Measurements from ENCODE around the gene AMHR2. TPM values are rescaled to one million over a fixed set of nuclear protein-coding genes. Genes with fewer than 3 reads are reported as not detected.

Gene AMHR2
- polyA plus RNA-seq, 1 donor (not counting 4 experiments of a cell fraction or from before 2014, with no cell fraction given): 0.04 TPM

- TF ChIP-seq CTCF (optimal IDR thresholded peaks at IDR 0.05 in 1 of 3, IDR thresholded peaks at IDR 0.05 in 1 of 3, conservative IDR thresholded peaks at IDR 0.05 in 1 of 3; ENCODE audit: extremely low read depth in 1 of 3, insufficient read depth in 2 of 3, low read length in 3 of 3) (no peak), EZH2 (IDR thresholded peaks at IDR 0.05; ENCODE audit: low read length) (no peak)
- DNase-seq (ENCODE audit: low read depth, low spot score): no peak
- H3K9ac ChIP-seq (ENCODE audit: control insufficient read depth, extremely low read depth, insufficient read depth, low read length): peak overlapping the region; percentile 78
- peaks cover 5% of the 10 kb centered on the region for H3K9me1 ChIP-seq (ENCODE audit: control insufficient read depth, extremely low read depth, insufficient read depth, low read length)
- peak overlapping the region; percentile 95 for H3K27ac ChIP-seq (ENCODE audit: control insufficient read depth, insufficient read depth, low read length)
- H3K36me3 ChIP-seq (ENCODE audit: control insufficient read depth in 2 of 2, extremely low read depth in 1 of 2, insufficient read depth in 2 of 2, low read length in 2 of 2): peaks cover 0 to 22% of the 10 kb centered on the region in 2 experiments
- no peak overlapping the region for H2AFZ ChIP-seq (ENCODE audit: control insufficient read depth, low read length)
- H3K27me3 ChIP-seq (ENCODE audit: control insufficient read depth, extremely low read depth, insufficient read depth, low read length): no peaks in the 10 kb centered on the region
- FAIRE-seq: no peak
- H3K4me3 ChIP-seq (ENCODE audit: control insufficient read depth in 2 of 3, extremely low read depth in 1 of 3, insufficient read depth in 2 of 3, low read depth in 1 of 3, low read length in 3 of 3): peak overlapping the region; percentile 38 to 82 (median 74)
- H4K20me1 ChIP-seq (ENCODE audit: control insufficient read depth, extremely low read depth, insufficient read depth, low read length): peaks cover 10% of the 10 kb centered on the region
- H3K4me2 ChIP-seq (ENCODE audit: control insufficient read depth, extremely low read depth, insufficient read depth, low read depth, low read length): peak overlapping the region; percentile 92
- H3K4me1 ChIP-seq (ENCODE audit: control insufficient read depth, extremely low read depth, insufficient read depth, low read length): peaks cover 44% of the 10 kb centered on the region
- H3K79me2 ChIP-seq (ENCODE audit: control insufficient read depth, insufficient read depth, low read length): peaks cover 31% of the 10 kb centered on the region
- dilution Hi-C loops (cut with MboI; ENCODE audit: extremely low pct_ligation_motif_present, low sequenced_read_pairs): no loop called here
- no peaks in the 10 kb centered on the region for H3K9me3 ChIP-seq (ENCODE audit: control insufficient read depth, low read depth, low read length)
Observed at GRCh38 chr12:53380794-53381730, 42.6 kb upstream of the AMHR2 start.

DNA sequence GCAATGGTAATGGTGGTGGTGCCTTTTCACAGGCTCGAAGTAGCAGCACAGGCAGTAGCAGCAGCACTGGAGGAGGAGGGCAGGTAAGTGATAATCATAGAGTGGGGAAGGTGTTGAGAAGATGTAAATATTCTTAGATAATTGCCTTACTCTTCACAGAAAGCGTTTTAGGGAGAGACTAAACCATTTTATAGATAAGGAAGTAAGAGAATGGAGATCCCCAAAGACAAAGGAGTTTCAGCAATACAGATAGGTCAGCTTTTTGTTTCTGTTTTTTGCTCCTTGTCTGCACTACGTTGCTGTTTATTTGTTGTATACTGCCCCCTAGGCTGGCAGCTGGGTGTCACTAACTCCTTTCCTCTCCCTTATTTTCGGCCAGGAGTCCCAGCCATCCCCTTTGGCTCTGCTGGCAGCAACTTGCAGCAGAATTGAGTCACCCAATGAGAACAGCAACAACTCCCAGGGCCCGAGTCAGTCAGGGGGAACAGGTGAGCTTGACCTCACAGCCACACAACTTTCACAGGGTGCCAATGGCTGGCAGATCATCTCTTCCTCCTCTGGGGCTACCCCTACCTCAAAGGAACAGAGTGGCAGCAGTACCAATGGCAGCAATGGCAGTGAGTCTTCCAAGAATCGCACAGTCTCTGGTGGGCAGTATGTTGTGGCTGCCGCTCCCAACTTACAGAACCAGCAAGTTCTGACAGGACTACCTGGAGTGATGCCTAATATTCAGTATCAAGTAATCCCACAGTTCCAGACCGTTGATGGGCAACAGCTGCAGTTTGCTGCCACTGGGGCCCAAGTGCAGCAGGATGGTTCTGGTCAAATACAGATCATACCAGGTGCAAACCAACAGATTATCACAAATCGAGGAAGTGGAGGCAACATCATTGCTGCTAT lies 41.7 kb upstream of the AMHR2 start:
- peak overlapping the region; percentile 38 to 82 (median 74) for H3K4me3 ChIP-seq (ENCODE audit: control insufficient read depth in 2 of 3, extremely low read depth in 1 of 3, insufficient read depth in 2 of 3, low read depth in 1 of 3, low read length in 3 of 3)
- H4K20me1 ChIP-seq (ENCODE audit: control insufficient read depth, extremely low read depth, insufficient read depth, low read length): peaks cover 10% of the 10 kb centered on the region
- DNase-seq (ENCODE audit: low read depth, low spot score) (peak; percentile 93), FAIRE-seq (peak; percentile 36)
- dilution Hi-C loops (cut with MboI; ENCODE audit: extremely low pct_ligation_motif_present, low sequenced_read_pairs): no loop called here
- TF ChIP-seq CTCF (optimal IDR thresholded peaks at IDR 0.05 in 1 of 3, IDR thresholded peaks at IDR 0.05 in 1 of 3, conservative IDR thresholded peaks at IDR 0.05 in 1 of 3; ENCODE audit: extremely low read depth in 1 of 3, insufficient read depth in 2 of 3, low read length in 3 of 3) (peak; percentile 52 to 77 (median 73)), EZH2 (IDR thresholded peaks at IDR 0.05; ENCODE audit: low read length) (no peak)
- peaks cover 40% of the 10 kb centered on the region for H3K79me2 ChIP-seq (ENCODE audit: control insufficient read depth, insufficient read depth, low read length)
- H3K4me2 ChIP-seq (ENCODE audit: control insufficient read depth, extremely low read depth, insufficient read depth, low read depth, low read length): peak overlapping the region; percentile 92
- no peaks in the 10 kb centered on the region for H3K27me3 ChIP-seq (ENCODE audit: control insufficient read depth, extremely low read depth, insufficient read depth, low read length)
- H3K4me1 ChIP-seq (ENCODE audit: control insufficient read depth, extremely low read depth, insufficient read depth, low read length): peaks cover 48% of the 10 kb centered on the region
- H3K27ac ChIP-seq (ENCODE audit: control insufficient read depth, insufficient read depth, low read length): peak overlapping the region; percentile 95
- H2AFZ ChIP-seq (ENCODE audit: control insufficient read depth, low read length): no peak overlapping the region
- peaks cover 0 to 25% of the 10 kb centered on the region in 2 experiments for H3K36me3 ChIP-seq (ENCODE audit: control insufficient read depth in 2 of 2, extremely low read depth in 1 of 2, insufficient read depth in 2 of 2, low read length in 2 of 2)
- H3K9me1 ChIP-seq (ENCODE audit: control insufficient read depth, extremely low read depth, insufficient read depth, low read length): peaks cover 5% of the 10 kb centered on the region
- H3K9ac ChIP-seq (ENCODE audit: control insufficient read depth, extremely low read depth, insufficient read depth, low read length): peak overlapping the region; percentile 78
- H3K9me3 ChIP-seq (ENCODE audit: control insufficient read depth, low read depth, low read length): no peaks in the 10 kb centered on the region

Measured in keratinocyte (primary cell).